Stimulated activated CD4-positive, alpha-beta T cell treated with anti-CD3 and anti-CD28 coated beads, Interleukin-12 subunit alpha, Interleukin-12 subunit beta, amount 100 ng/mL, for 4 hours (primary cell): ENCODE data around the gene SLC6A11.

ENCODE experiments used
- DNase-seq: peaks from one replicate; pipeline ENCODE4 v3.0.0-alpha.2; 2020

The SLC6A11 gene

DNA sequence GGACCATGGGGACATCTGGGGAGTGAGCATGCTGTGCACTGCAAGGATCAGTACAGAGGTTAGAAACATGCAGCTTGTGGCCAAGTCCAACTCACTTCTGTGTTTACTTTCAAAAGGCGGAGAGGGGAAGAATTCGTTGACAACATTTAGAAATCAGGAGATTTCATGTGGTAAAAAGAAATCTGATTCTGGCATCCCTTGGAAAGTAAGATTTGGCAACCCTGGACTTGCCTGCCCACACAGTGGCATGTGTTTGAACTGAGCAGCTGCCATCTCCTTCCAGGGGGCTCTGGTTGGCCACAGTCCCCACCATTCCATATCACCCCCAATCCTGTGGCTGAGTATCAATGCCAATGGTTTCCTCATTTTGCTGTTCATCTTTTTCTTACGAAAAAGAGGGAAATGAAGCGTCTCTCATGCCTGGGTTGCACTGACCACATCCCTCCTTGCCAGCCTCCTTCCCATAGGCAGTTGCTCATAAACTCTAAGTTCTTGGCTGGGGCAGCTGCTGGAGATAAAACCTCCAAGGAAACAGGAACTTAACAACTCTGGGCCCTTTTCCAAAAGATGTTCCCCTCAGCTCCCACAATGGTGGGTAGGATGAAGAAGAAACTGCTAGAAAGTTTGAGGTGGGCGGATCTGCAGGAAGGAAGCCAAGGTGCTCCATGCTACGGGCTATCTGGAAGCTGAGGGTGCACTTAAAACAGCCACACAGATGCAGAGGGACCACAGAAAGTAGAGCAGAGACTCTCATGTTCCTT is 29.2 kb downstream of the SLC6A11 start:
- DNase-seq = no peak

DNA sequence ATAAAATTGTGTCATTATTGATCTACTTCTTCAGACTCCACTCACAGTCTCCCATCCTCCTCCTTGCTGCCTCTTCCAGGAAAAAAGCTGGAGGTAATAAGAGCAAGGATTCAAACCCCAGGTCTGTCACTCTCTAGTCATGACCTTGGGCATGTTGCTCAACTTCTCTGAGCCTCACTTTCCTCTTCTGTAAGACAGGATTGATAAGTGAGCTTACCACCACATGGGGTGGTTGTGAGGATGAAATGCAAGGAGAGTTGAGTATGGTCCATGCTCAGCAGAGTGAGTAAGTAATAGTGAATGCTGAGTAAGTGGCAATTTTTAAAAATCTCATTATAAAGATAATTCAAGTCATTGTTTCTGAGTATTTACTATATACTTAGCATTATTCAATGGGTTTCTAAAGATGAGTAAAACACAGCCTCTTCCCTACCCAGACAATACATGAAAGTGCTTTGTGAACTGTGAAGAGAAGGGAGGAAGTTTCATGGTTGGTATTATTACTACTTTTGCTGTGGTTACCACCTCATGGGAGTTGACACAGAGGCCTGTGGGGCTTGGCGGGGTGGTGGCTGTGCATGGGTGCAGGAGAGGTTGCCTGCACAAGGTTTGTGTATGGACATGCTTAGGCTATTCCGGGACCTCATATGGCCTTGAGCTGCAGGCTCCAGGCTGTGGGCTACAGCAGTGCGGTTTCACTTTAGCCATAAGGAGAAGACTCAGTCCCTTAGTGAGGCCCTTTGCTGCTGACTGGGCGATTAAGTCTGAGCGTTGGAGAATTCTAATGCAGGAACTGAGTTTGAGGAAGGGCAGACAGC is 30.0 kb downstream of the SLC6A11 start:
- DNase-seq = no peak

DNA sequence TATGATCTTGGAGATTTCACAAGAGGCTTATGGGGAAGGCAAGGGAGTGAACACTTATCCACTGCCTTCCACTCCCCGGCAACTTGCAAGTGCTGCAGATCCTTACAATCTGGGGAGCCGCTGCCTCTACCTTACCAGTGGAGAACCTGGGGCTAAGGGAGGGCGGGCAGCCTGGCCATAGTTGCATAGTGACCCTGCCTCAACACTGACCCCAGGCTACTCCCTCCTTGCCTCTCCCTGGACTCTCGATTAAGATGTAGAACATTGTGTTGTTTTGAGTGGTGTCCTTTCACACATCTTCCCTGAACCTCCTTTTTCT is 30.6 kb downstream of the SLC6A11 start:
- no peak for DNase-seq

DNA sequence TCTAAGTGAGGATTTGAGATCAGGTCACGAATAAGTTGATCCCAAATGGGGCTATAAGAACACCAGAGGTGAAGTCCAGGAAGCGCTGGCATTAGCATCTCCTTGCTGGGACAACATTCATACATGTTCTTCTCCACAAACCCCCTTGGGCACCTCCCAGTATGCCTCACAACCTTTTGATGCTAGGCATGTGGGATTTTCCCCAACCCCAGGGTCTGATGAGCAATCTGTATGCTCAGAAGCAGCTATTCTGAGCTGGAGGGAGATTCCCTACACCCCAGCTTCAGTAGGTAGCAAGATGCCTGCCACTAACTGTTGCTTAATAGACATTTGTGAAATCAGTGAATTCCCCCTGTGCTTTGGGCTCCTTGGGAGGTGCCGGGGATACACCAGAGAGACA is 32.2 kb downstream of the SLC6A11 start:
- DNase-seq = no peak

GRCh38 chr3:10852066-10852808 is 36.2 kb downstream of the SLC6A11 start:
- DNase-seq = no peak

- DNase-seq = no peak
Measured at GRCh38 chr3:10855083-10855870, 39.2 kb downstream of the SLC6A11 start.

DNA sequence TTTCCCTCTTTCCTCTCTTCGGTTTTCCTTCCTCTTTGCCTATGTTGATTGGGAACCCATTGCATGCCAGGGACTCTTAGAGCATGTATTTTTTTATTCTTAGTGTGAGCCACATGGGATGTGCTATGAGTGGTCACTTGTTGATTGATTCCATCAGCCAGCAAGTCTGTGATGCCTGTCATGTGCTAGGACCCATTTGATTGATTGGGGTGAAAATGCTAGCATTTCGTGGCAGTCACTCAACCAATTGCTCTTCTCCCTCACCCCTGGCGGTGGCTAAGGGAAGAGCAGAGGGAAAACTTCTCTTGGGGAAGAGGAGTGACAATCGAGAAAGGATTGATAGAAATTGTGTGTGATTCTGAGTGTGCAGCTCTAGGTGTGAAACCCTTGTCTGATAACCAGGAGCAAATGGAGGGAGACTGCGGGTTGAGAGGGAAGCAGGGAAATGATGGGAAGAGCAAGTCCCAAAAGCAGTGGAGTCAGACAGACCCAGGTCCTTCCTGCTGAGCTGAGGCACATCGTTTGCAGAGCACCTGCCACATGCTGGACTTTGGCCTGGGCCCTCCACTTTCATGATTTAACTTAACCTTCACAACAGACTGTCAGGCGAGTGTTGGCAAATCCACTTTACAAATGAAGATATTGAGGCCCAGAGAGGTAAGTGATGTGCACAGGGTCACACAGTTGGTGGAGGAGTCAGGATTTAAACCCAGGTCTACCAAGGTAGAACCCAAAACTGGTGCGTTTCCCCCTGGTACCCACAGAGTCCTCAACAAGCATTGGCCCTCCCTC is 40.0 kb downstream of the SLC6A11 start:
- no peak for DNase-seq

- no peak for DNase-seq
Measured at GRCh38 chr3:10857235-10857634, 41.2 kb downstream of the SLC6A11 start.

DNA sequence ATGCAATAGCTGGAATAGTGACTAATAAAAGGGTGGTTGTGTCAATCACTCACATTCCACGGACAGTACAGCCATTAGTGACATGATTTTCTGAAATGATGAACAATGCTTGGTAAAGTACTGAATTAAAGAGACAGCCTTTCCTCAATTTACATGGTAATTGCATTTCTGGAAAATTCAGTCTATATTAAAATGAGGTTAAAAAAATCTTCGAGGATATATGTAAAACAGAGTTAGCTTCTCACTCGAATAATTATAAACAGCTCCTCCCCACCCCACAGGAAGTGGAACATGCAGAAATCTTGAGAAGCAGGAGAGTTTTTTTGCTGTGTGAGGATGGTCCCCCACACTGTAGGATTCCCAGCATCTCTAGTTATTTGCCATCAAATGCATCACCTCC is 42.1 kb downstream of the SLC6A11 start:
- no peak for DNase-seq

DNA sequence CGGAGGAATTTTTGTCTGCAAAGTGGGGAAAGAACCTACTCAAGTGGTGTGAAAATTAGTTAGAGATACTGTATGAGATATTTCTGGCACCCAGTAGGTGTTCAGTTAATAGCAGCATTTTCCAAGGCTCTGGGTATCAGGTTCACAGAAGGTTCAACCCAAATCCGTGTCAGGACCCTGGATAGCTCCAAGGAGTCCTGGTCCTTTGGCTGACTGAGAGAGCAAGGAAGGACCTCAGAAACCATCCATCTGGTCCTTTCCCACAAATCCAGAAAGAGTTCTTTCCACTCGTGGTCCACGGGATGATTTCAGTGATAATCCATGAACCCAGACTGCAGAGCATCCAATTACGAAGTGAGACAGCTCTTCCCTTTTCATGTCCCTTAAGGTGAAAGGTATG is 51.4 kb downstream of the SLC6A11 start:
- DNase-seq = no peak

- DNase-seq = no peak
Measured at GRCh38 chr3:10869460-10869859, 53.4 kb downstream of the SLC6A11 start.

GRCh38 chr3:10870296-10870695 is 54.3 kb downstream of the SLC6A11 start:
- DNase-seq = no peak

DNA sequence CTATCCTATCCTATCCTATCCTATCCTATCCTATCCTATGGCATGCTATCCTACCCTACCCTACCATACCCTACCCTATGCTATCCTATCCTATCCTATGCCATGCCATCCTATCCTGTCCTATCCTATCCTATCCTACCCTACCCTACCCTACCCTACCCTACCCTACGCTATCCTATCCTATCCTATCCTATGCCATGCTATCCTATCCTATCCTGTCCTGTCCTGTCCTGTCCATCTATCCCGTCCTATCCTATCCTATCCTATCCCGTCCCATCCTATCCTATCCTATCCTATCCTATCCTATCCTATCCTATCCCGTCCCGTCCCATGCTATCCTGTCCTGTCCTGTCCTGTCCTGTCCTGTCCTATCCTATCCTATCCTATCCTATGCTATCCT is 57.4 kb downstream of the SLC6A11 start:
- no peak for DNase-seq

- DNase-seq = no peak
Measured at GRCh38 chr3:10875914-10876313, 59.9 kb downstream of the SLC6A11 start.

GRCh38 chr3:10876661-10877060 is 60.6 kb downstream of the SLC6A11 start:
- DNase-seq = no peak

- DNase-seq = no peak
Measured at GRCh38 chr3:10882851-10883250, 66.8 kb downstream of the SLC6A11 start.

DNA sequence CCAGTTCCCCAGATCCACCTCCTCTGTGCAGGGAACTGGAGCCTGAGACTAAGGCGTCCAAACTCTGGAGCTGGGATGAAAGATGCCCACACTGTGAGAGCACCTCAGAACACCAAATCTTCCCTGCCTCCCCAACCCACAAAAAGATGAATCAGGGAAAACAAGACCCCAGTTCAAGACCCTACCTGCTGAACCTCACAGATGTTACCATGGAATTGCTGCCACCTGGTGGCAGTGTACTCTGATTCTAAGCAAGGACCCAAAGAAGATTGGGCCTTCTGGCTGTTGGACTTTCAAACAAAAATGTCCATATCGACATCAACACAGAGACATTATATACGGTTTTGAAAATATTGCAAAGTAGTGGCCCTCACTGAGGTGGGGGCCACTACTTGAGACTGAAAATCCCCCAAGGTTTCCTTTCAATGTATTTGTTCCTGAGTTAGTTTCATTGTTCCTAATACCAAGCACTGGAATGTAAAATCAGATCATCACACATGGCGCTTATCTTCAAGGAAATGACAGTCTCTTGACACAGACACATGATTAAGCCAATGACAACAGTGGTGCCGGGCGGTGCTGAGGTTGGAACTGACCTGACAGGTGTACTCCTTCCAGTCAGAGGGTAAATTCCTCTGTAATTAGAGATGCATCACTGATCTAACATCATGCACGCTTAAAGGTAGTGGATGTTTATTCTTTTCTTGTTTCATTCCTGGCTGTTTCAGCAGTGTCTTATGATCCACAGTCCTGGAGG is 67.6 kb downstream of the SLC6A11 start:
- DNase-seq = no peak

DNA sequence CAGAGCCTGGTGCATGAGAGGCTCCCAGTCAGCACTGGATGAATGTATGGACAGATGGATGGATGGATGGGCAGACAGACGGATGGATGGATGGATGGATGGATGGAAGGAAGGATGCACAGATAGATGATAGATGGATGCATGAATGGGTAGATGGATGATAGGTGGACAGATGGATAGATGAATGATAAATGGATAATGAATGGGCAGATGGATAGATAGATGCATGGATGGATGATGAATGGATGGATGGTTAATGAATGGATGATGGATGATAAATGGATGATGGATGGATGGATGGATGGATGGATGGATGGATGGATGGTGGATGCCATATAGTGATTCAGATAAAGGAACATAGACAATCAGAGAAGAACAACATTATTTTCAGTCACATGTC is 71.0 kb downstream of the SLC6A11 start:
- DNase-seq = no peak

DNA sequence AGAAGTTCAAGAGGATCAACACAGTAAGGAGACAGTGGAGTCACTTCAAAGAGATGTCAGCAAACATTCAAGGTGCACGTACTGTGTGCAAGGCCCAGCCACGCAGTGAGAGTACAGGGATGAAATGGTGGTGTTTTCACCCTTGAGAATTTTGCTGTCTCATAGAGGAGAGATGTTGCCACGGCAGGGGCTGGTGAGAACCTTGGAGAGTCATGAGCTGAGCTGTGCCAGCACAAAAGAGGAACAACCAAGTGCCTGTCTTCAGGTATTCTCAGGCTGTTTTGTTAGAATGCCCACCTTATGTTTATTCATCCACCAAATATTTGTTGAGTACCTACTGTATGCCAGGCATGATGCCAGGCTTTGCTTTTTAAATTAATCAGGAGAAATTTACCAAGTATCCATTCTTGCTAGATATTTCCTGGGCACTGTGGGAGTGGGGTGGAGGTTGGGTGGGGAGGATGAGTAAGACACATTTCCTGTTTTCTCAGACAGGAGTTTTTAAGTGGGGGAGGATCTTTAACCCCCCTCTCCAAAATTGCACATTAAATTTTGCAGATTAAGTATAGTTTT is 72.6 kb downstream of the SLC6A11 start:
- DNase-seq = no peak

GRCh38 chr3:10889206-10889960 is 73.4 kb downstream of the SLC6A11 start:
- DNase-seq = no peak
